ENCODE results near the gene COL1A1. TPM values are rescaled to one million over a fixed set of nuclear protein-coding genes. Genes with fewer than 3 reads are reported as not detected.

The COL1A1 gene
- total RNA-seq, 1 experiment from 2014 or later: 104 TPM

GRCh38 chr17:50170662-50171370 lies 30.6 kb downstream of the COL1A1 start:
- Histone ChIP-seq H3K79me1 (ENCODE audit: insufficient read depth, low read depth, low read length, poor library complexity, severe bottlenecking) (no peaks in the 10 kb centered on the region), H3K14ac (ENCODE audit: insufficient read depth, low read length) (no peak overlapping the region), H2BK5ac (ENCODE audit: insufficient read length, low read length) (no peak overlapping the region), H4K20me1 (ENCODE audit: control insufficient read depth, insufficient read depth, insufficient read length) (no peaks in the 10 kb centered on the region), H2BK12ac (ENCODE audit: insufficient read length, low read depth, low read length) (no peak overlapping the region), H3K4me1 (ENCODE audit: insufficient read depth, low read length) (peaks cover 3% of the 10 kb centered on the region; the same call in 1 of the 2 replicates), H3K4me2 (ENCODE audit: insufficient read depth, insufficient read length, low read length) (no peak overlapping the region), H3K23me2 (ENCODE audit: insufficient read length, low read depth, low read length, poor library complexity, severe bottlenecking) (no peaks in the 10 kb centered on the region), H3K27me3 (ENCODE audit: insufficient read depth, low read length) (no peaks in the 10 kb centered on the region), H2BK15ac (ENCODE audit: low read depth, low read length) (no peak overlapping the region), H3K27ac (ENCODE audit: insufficient read length, low read depth, low read length) (no peak overlapping the region), H3K4ac (ENCODE audit: low read depth, low read length) (no peak overlapping the region), H4K8ac (replicated peaks; ENCODE audit: insufficient read length, low read depth, low read length) (no peak overlapping the region), H4K5ac (ENCODE audit: insufficient read length, low read depth, low read length) (no peak overlapping the region), H2BK20ac (ENCODE audit: low read depth, low read length, poor library complexity, severe bottlenecking) (no peak overlapping the region), H2BK120ac (ENCODE audit: low read depth, low read length, poor library complexity, severe bottlenecking) (no peak overlapping the region), H2AFZ (ENCODE audit: low read length) (no peak overlapping the region), H3K9ac (ENCODE audit: extremely low read depth, insufficient read length, low read length) (no peak overlapping the region), H3T11ph (ENCODE audit: low read length) (no peak overlapping the region), H3K9me3 (ENCODE audit: control insufficient read depth, low read depth, low read length) (no peaks in the 10 kb centered on the region), H3K56ac (ENCODE audit: insufficient read length, low read depth, low read length) (no peak overlapping the region), H3K18ac (ENCODE audit: insufficient read length, low read depth, low read length) (no peak overlapping the region), H3K23ac (ENCODE audit: insufficient read length, low read depth, low read length) (no peak overlapping the region), H4K91ac (ENCODE audit: insufficient read length, low read depth, low read length) (no peak overlapping the region), H3K79me2 (ENCODE audit: insufficient read depth, low read length) (no peaks in the 10 kb centered on the region), H2AK5ac (ENCODE audit: insufficient read length, low read length) (no peak overlapping the region)
- no CpG with 5 or more reads among the region's 10 CpGs for WGBS (ENCODE audit: extremely low coverage, insufficient read length, low lambda C conversion rate)
- TF ChIP-seq CTCF (conservative IDR thresholded peaks at IDR 0.05): no peak
- Mint-ChIP-seq H3K27me3 (ENCODE audit: low read depth) (peaks cover 3% of the 10 kb centered on the region), H3K4me3 (no peak overlapping the region), H3K27ac (no peak overlapping the region), H3K9me3 (no peaks in the 10 kb centered on the region; a peak in 1 of 5 replicates), H3K4me1 (peaks cover 20 to 43% of the 10 kb centered on the region in 2 experiments), H3K36me3 (ENCODE audit: insufficient read depth in 1 of 3, low read depth in 3 of 3) (no peaks in the 10 kb centered on the region)
- no peak for DNase-seq

Data from H9 (cell line).